SK-N-MC (cell line): ENCODE measurements around the gene TMEM63C.
"Not testable (repeated sequence)": the region's sequence is repeated elsewhere in the genome, so short reads cannot be mapped to it uniquely, and the experiment has no call there.

Experiments used
- DNase-seq: peaks from one replicate; pipeline ENCODE4 v3.0.0-alpha.2; 2011; ENCODE audit warnings: low read depth, low spot score
- H3K27ac ChIP-seq: fragments of 200-600 bp; sonication (generic); 2 replicates; pipeline ENCODE4 v1.5.1; 2016; ENCODE audit warnings: mixed run types
- H3K36me3 ChIP-seq: fragments of 200-600 bp; sonication (generic); 2 replicates; pipeline ENCODE4 v1.6.1; 2017; ENCODE audit warnings: antibody characterized with exemption, low read length, mixed read lengths; ENCODE audit not compliant: insufficient read depth
- H3K4me3 ChIP-seq: fragments of 200-600 bp; sonication (generic); 2 replicates; pipeline ENCODE4 v1.5.1; 2016
- H3K9ac ChIP-seq: fragments of 200-600 bp; sonication (generic); 2 replicates; pipeline ENCODE4 v1.8.0; 2017; ENCODE audit warnings: mixed run types, mixed read lengths; ENCODE audit not compliant: insufficient read length
- H3K9me3 ChIP-seq: fragments of 200-600 bp; sonication (generic); 2 replicates; pipeline ENCODE4 v1.6.1; 2017; ENCODE audit warnings: low read depth, mild to moderate bottlenecking, antibody characterized with exemption, low read length, moderate library complexity, mixed read lengths
- EZH2 ChIP-seq: fragments of 200-600 bp; sonication (generic); IDR thresholded peaks from one replicate; pipeline ENCODE4 v1.6.1; 2017; ENCODE audit warnings: antibody characterized with exemption
- FOXP2 ChIP-seq: optimal IDR thresholded peaks from 2 replicates; pipeline ENCODE3; 2011; ENCODE audit warnings: mild to moderate bottlenecking, moderate library complexity; ENCODE audit not compliant: insufficient read depth; ENCODE audit errors: extremely low read length, control extremely low read depth
- POLR2AphosphoS5 ChIP-seq: IDR thresholded peaks from 2 replicates; pipeline ENCODE4 v1.6.1; 2012; ENCODE audit warnings: mild to moderate bottlenecking, low read depth, low read length, borderline replicate concordance

TMEM63C gene

DNA sequence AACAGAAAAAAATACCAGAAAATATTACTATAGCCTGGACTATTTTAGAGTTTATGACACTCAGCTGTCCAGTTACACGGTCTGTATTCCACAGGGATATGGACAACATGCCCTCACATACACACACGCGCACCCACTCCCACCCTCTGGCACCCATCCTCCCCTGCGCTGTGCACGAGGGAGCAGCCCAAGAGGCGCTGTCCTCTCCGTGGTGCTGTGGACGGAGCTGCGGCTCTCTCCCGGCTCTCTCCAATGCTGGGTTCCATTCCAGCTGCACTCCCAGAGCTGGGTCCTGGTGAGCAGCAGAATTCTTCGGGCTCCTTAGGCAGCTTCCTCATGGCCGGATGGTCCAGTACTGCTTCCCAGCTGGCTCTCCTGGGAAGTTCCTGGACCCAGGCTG, 95.4 kb downstream of the TMEM63C start:
- Histone ChIP-seq H3K27ac (no peak overlapping the region), H3K9ac (no peak overlapping the region), H3K9me3 (no peaks in the 10 kb centered on the region), H3K36me3 (no peaks in the 10 kb centered on the region), H3K4me3 (no peak overlapping the region)
- DNase-seq: no peak
- no peak for TF ChIP-seq EZH2
- TF ChIP-seq POLR2AphosphoS5: no peak
- TF ChIP-seq FOXP2: no peak

DNA sequence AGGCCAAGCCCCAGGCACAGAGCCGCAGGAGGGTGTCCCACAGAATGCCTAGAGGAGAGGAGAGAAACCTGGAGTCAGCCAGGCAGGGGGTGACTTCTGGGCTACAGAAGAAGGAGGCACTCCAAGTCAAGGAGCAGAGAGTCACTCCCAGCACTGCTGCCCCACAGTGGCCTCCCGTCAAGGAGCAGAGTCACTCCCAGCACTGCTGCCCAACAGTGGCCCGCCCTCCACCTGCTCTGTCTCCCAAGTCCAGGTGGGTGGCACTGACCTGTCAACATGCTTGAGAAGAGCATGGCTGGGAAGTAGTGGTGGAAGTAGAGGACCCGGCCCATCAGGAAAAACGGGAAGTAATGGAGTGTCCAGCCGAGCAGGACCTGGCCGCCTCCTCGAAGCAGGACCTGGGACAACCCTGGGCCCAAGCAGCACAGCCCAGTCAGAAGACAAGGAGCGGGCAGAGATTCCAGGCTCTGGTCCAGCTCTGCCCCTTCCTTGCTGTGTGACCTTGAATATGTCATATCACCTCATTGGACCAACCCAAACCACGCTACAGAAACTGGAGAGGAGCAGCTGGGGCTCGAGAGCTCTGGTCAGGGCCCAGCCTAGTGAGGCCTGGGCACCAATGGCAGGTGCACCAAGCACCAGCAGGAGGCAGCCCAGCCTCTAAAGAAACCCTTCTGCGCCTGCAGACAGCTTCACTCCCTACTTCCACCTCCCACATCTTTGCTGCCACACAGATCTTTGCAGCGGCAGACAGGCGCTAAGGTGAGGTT, 97.0 kb downstream of the TMEM63C start:
- Histone ChIP-seq H3K9me3 (no peaks in the 10 kb centered on the region), H3K9ac (no peak overlapping the region), H3K27ac (no peak overlapping the region), H3K4me3 (no peak overlapping the region), H3K36me3 (peaks cover 2% of the 10 kb centered on the region; the same call in 1 of the 2 replicates)
- TF ChIP-seq EZH2 (no peak), FOXP2 (no peak), POLR2AphosphoS5 (no peak)
- DNase-seq: no peak

DNA sequence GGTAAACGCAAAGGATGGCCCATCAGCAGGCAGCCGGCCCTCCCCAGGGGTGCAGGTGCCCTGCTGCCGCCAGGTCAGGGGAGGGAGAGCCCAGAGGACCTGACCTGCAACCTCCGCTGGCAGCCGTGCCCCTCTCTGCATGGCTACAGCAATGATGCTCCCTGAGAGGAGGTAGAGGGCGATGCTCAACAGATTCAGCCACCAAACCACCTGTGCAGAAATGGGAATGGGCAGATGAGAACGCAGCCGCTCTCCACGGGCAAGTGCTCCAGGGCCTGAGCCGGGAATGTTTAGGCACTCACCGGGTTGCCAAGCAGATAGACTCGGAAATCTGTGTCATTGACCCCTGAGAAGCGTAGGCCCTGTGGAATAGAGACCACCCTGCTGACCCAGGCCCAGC, 98.1 kb downstream of the TMEM63C start:
- DNase-seq: no peak
- TF ChIP-seq EZH2 (no peak), POLR2AphosphoS5 (no peak), FOXP2 (no peak)
- no peak overlapping the region for H3K4me3 ChIP-seq
- no peaks in the 10 kb centered on the region for H3K9me3 ChIP-seq
- H3K9ac ChIP-seq: no peak overlapping the region
- H3K36me3 ChIP-seq: peaks cover 4% of the 10 kb centered on the region; the same call in 1 of the 2 replicates
- H3K27ac ChIP-seq: no peak overlapping the region

DNA sequence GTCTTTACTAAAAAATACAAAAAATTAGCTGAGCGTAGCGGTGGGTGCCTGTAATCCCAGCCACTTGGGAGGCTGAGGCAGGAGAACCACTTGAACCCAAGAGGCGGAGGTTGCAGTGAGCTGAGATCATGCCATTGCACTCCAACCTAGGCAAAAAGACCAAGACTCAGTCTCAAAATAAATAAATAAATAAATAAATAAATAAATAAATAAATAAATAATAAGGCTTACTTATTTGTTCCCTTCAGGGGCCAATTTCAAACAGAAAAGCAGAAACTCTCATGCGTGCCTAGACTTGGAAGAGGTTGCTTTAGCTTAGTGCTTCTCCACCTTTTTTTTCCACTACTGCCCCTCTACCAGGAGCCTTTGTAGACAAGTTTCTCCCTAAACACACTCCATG, 99.3 kb downstream of the TMEM63C start:
- DNase-seq, H3K27ac ChIP-seq, H3K9ac ChIP-seq, H3K4me3 ChIP-seq, H3K9me3 ChIP-seq: not testable (repeated sequence)
- peaks cover 12% of the 10 kb centered on the region; the same call in 1 of the 2 replicates for H3K36me3 ChIP-seq

DNA sequence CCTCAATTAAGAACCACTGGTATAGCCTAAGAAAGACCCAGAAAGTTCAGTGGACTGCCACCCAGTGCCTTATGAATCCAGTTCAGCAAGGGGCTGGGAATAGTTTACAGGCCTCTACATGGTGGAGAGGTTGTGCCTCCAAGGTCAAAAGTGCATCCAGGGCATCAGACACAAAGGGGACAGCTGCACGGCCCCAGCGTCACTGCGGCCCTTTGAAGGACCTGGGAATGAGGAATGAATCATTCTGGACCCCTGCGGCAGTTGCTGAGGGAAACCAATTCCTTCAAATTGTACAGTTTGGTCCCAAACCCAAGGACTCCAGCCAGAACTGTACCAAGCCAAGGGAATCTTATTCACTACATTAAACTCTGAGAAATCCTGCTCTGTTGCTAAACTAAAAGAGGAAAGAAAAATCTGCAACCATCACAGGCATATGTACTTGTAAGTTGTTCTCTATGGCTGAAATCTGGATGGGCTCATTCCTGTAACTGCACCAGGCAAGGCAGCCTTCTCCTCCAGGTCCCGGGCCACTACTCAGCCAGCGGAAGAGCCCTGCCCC, 100.3 kb downstream of the TMEM63C start:
- H3K9ac ChIP-seq: no peak overlapping the region
- H3K27ac ChIP-seq: no peak overlapping the region
- H3K36me3 ChIP-seq: peaks cover 15% of the 10 kb centered on the region; the same call in 1 of the 2 replicates
- DNase-seq: no peak
- H3K4me3 ChIP-seq: no peak overlapping the region
- no peak for TF ChIP-seq EZH2
- no peaks in the 10 kb centered on the region for H3K9me3 ChIP-seq

DNA sequence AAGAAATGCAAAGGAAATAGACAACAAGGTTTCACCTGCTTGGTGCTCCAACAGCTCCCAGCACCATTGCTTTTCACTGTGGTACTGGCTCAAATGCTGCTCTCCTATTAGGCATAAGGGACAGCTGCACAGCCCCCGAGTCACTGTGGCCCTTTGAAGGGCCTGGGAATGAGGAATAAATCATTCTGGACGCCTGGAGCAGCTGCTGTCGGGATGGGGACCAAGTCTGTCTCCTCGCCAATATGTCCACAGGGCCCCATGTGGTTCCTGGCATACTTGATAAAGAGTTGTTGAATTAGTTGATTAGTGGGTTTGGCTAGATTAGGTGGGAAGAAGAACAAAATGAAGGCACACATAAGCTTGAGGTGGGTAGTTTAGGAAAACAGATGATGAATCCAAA, 102.5 kb downstream of the TMEM63C start:
- no peak for TF ChIP-seq FOXP2
- no peak for TF ChIP-seq EZH2
- TF ChIP-seq POLR2AphosphoS5: no peak
- Histone ChIP-seq H3K9ac (no peak overlapping the region), H3K27ac (no peak overlapping the region), H3K36me3 (peaks cover 15% of the 10 kb centered on the region; the same call in 1 of the 2 replicates), H3K4me3 (no peak overlapping the region), H3K9me3 (no peaks in the 10 kb centered on the region)
- no peak for DNase-seq

DNA sequence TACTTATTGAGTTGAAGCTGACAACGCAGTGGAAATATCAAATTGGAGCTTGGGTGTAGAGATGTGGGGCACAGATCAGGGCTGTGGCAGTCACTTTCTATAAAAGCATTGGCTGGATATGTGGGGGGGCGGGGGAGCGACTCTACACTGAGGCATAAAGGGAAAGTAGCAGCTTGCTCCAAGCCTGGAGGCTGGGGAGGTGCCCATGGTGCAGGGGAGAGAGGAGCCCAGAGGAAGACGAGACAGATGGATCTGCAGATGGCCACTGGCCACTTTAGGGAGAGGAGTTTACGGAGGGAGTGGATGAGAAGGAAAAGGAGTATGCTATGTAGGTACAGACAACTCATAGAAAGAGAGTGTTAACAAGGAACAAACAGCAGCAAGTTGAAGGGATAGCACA, 102.9 kb downstream of the TMEM63C start:
- Histone ChIP-seq H3K9me3 (no peaks in the 10 kb centered on the region), H3K27ac (no peak overlapping the region), H3K9ac (no peak overlapping the region), H3K36me3 (peaks cover 15% of the 10 kb centered on the region; the same call in 1 of the 2 replicates), H3K4me3 (no peak overlapping the region)
- DNase-seq: no peak
- TF ChIP-seq FOXP2: no peak
- no peak for TF ChIP-seq EZH2
- TF ChIP-seq POLR2AphosphoS5: no peak

DNA sequence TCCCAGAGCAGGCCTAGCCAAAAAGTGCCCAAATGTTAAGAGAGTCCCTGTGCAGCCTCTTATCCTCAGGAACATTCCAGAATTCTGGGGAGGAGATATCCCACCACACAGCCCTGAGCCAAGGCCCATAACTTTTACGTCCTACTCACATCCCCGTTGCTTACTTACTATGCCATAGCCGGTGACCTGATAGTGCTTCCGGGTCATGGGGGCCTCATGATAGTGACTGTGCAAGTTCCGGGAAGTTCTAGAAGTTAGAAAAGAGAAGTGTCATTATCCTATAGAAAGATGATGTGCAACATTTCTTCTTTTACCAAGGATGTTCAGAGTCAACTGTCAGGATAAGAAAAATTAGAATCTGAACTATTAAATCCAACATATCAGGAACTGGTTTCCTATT, 105.0 kb downstream of the TMEM63C start:
- Histone ChIP-seq H3K4me3 (no peak overlapping the region), H3K9me3 (no peaks in the 10 kb centered on the region), H3K27ac (no peak overlapping the region), H3K9ac (no peak overlapping the region), H3K36me3 (peaks cover 15% of the 10 kb centered on the region; the same call in 1 of the 2 replicates)
- DNase-seq: no peak
- TF ChIP-seq FOXP2 (no peak), EZH2 (no peak), POLR2AphosphoS5 (no peak)

DNA sequence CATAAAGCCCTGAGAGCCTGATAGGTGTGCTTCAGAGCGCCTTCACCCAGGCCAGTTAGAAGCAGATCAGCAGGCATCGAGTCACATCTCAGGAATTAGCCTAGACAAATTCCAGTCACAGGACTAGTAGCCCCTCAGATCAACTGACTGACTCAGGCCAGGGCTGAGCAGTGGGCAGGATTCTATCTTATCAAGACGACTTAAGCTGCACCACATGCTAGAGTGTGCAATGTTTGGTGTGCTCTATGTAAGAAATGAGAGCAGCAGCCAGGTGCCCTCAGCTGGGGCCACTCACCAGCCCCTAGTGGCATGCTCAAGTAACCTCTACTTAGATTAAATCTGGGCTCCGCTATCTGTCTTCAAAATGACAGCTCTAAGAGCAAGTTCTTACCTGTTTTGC, 109.1 kb downstream of the TMEM63C start:
- H3K27ac ChIP-seq: no peak overlapping the region
- no peak overlapping the region for H3K4me3 ChIP-seq
- H3K9me3 ChIP-seq: no peaks in the 10 kb centered on the region
- DNase-seq: no peak
- H3K9ac ChIP-seq: no peak overlapping the region
- TF ChIP-seq EZH2: no peak
- no peak for TF ChIP-seq POLR2AphosphoS5
- TF ChIP-seq FOXP2: no peak
- peaks cover 3% of the 10 kb centered on the region; the same call in 1 of the 2 replicates for H3K36me3 ChIP-seq
